SK-N-SH (cell line): ENCODE measurements around the gene TGIF1. TPM values are rescaled to one million over a fixed set of nuclear protein-coding genes. Genes with fewer than 3 reads are reported as not detected.

Experiments used
- CTCF ChIA-PET: fragments of 300-600, 350-600 bp; formaldehyde crosslinking; extraction: SDS; loops from one replicate; lab custom pipeline; 2021; lab: Yijun Ruan, JAX
- POLR2A ChIA-PET: fragments of 350-600 bp; sonication (Branson Sonifier 250); formaldehyde crosslinking; extraction: SDS; loops from one replicate; lab custom pipeline; 2020; ENCODE audit warnings: antibody characterized with exemption, inconsistent platforms; lab: Yijun Ruan, JAX
- DNase-seq: peaks from one replicate; pipeline ENCODE4 v3.0.0; 2012
- H2AFZ ChIP-seq: fragments of 200-600 bp; sonication (generic); 2 replicates; pipeline ENCODE4 v1.8.1; 2016; ENCODE audit warnings: antibody characterized with exemption, mild to moderate bottlenecking, low read depth
- H3F3A ChIP-seq: fragments of 200-600 bp; sonication (generic); replicated peaks from 2 replicates; pipeline ENCODE3; 2016; ENCODE audit warnings: antibody characterized with exemption, mild to moderate bottlenecking; ENCODE audit not compliant: insufficient read depth
- H3K27ac ChIP-seq, 2 experiments: fragments of 200-500 bp in 1 of 2; fragments of 200-600 bp in 1 of 2; sonication (Bioruptor generic) in 1 of 2; sonication (generic), shearing (Covaris generic) in 1 of 2; 2 replicates each; pipeline versions ENCODE4 v1.5.1 to v1.6.1; 2014 to 2016; ENCODE audit warnings: low read depth in 2 of 2, inconsistent platforms in 1 of 2, low read length in 1 of 2, mild to moderate bottlenecking in 1 of 2, mixed read lengths in 1 of 2
- H3K27me3 ChIP-seq: fragments of 200-600 bp; sonication (generic), shearing (Covaris generic); 2 replicates; pipeline ENCODE4 v1.6.1; 2016; ENCODE audit warnings: mixed run types; ENCODE audit not compliant: insufficient read depth
- H3K36me3 ChIP-seq, 2 experiments: fragments of 200-500 bp in 1 of 2; fragments of 200-600 bp in 1 of 2; sonication (Bioruptor generic) in 1 of 2; sonication (generic) in 1 of 2; replicated peaks in 1 of 2; 2 replicates each; pipeline versions ENCODE3 to v1.5.1; 2014 to 2016; ENCODE audit warnings: low read length in 1 of 2, mild to moderate bottlenecking in 1 of 2; ENCODE audit not compliant: insufficient read depth in 2 of 2, control insufficient read depth in 1 of 2
- H3K4me1 ChIP-seq, 2 experiments: fragments of 200-500 bp in 1 of 2; fragments of 200-600 bp in 1 of 2; sonication (Bioruptor generic) in 1 of 2; sonication (generic), shearing (Covaris generic) in 1 of 2; 2 replicates each; pipeline versions ENCODE4 v1.5.1 to v1.6.1; 2014 to 2016; ENCODE audit warnings: low read depth in 1 of 2, low read length in 1 of 2, mixed run types in 1 of 2; ENCODE audit not compliant: insufficient read depth in 2 of 2, control insufficient read depth in 1 of 2
- H3K4me2 ChIP-seq: fragments of 200-600 bp; sonication (generic), shearing (Covaris generic); 2 replicates; pipeline ENCODE4 v1.6.1; 2017; ENCODE audit warnings: mixed run types
- H3K4me3 ChIP-seq, 2 experiments: fragments of 200-500 bp in 1 of 2; fragments of 200-600 bp in 1 of 2; sonication (Bioruptor generic) in 1 of 2; sonication (generic), shearing (Covaris generic) in 1 of 2; 2 replicates each; pipeline versions ENCODE4 v1.5.1 to v1.8.1; 2014 to 2016; ENCODE audit warnings: low read depth in 2 of 2, inconsistent platforms in 1 of 2, low read length in 1 of 2, mild to moderate bottlenecking in 1 of 2, mixed read lengths in 1 of 2, moderate library complexity in 1 of 2
- H3K79me2 ChIP-seq: fragments of 200-600 bp; sonication (generic); 2 replicates; pipeline ENCODE4 v1.8.1; 2017; ENCODE audit warnings: mild to moderate bottlenecking; ENCODE audit not compliant: insufficient read depth
- H3K9ac ChIP-seq: fragments of 200-600 bp; sonication (generic); 2 replicates; pipeline ENCODE4 v1.6.1; 2017; ENCODE audit warnings: mixed run types
- H3K9me2 ChIP-seq: fragments of 200-600 bp; sonication (generic); 2 replicates; pipeline ENCODE4 v1.6.1; 2017; ENCODE audit warnings: mixed run types
- H3K9me3 ChIP-seq: fragments of 200-600 bp; sonication (generic); 2 replicates; pipeline ENCODE4 v1.6.1; 2017; ENCODE audit warnings: mixed run types, mild to moderate bottlenecking, moderate library complexity
- H4K20me1 ChIP-seq: fragments of 200-600 bp; sonication (generic); 2 replicates; pipeline ENCODE4 v1.6.1; 2017; ENCODE audit warnings: mild to moderate bottlenecking, mixed run types; ENCODE audit not compliant: insufficient read depth
- CHD2 ChIP-seq: fragments of 150-350 bp; IDR thresholded peaks from 2 replicates; pipeline ENCODE4 v1.6.1; 2018; ENCODE audit warnings: low read length; ENCODE audit not compliant: partially characterized antibody
- ELF1 ChIP-seq: IDR thresholded peaks from 2 replicates; pipeline ENCODE4 v1.4.0; 2012
- EP300 ChIP-seq, 2 experiments: IDR thresholded peaks; 2 replicates each; pipeline versions ENCODE4 v1.4.0 to v1.6.1; 2012; ENCODE audit warnings: borderline replicate concordance in 1 of 2, low read depth in 1 of 2, low read length in 1 of 2
- FOXJ3 ChIP-seq: sonication (generic); formaldehyde crosslinking; IDR thresholded peaks from 2 replicates; pipeline ENCODE4 v1.5.1; 2020; ENCODE audit warnings: mild to moderate bottlenecking, missing genetic modification reagents
- GABPA ChIP-seq: IDR thresholded peaks from 2 replicates; pipeline ENCODE4 v1.4.0; 2012; ENCODE audit warnings: low read depth, mild to moderate bottlenecking
- IRF3 ChIP-seq: fragments of 150-350 bp; IDR thresholded peaks from 2 replicates; pipeline ENCODE4 v1.6.1; 2016; ENCODE audit warnings: mild to moderate bottlenecking, low read depth, low read length
- JUND ChIP-seq: IDR thresholded peaks from 2 replicates; pipeline ENCODE4 v1.4.0; 2012
- MEF2A ChIP-seq: IDR thresholded peaks from 2 replicates; pipeline ENCODE4 v1.4.0; 2012; ENCODE audit warnings: low read depth, borderline replicate concordance
- NFIC ChIP-seq: IDR thresholded peaks from 2 replicates; pipeline ENCODE4 v1.4.0; 2012; ENCODE audit warnings: borderline replicate concordance
- NRF1 ChIP-seq: IDR thresholded peaks from 2 replicates; pipeline ENCODE4 v1.6.1; 2012; ENCODE audit warnings: low read depth, mild to moderate bottlenecking, low read length
- POLR2AphosphoS5 ChIP-seq: IDR thresholded peaks from 2 replicates; pipeline ENCODE4 v1.6.1; 2012; ENCODE audit warnings: low read depth, low read length
- RCOR1 ChIP-seq: fragments of 150-350 bp; IDR thresholded peaks from 2 replicates; pipeline ENCODE4 v1.6.1; 2017; ENCODE audit warnings: antibody characterized with exemption, low read length
- REST ChIP-seq: IDR thresholded peaks from 2 replicates; pipeline ENCODE4 v1.6.1; 2012; ENCODE audit warnings: mild to moderate bottlenecking, low read depth, low read length, moderate library complexity
- RXRA ChIP-seq: IDR thresholded peaks from 2 replicates; pipeline ENCODE4 v1.4.0; 2012; ENCODE audit warnings: low read depth, mild to moderate bottlenecking, borderline replicate concordance
- SMC3 ChIP-seq: IDR thresholded peaks from 2 replicates; pipeline ENCODE4 v1.6.1; 2012; ENCODE audit warnings: low read depth, low read length, improper control_type of control experiment
- WGBS: methylation state at CpG from one replicate; pipeline ENCODE4 v1.1.6; 2017; ENCODE audit warnings: low lambda C conversion rate; 5-methylcytosine and 5-hydroxymethylcytosine counted together
- polyA plus RNA-seq, 3 experiments: library from polyadenylated mRNA; depleted of rRNA; stranded (reverse); fragments of >200 nt; gene quantifications; 2 replicates each; pipeline ENCODE4 v1.2.3, GENCODE V29; 2012
- TF ChIP-seq, protein P1 (sequence below): IDR thresholded peaks from 2 replicates; pipeline ENCODE4 v1.4.0; 2012; ENCODE audit warnings: low read depth, borderline replicate concordance

Gene TGIF1
- polyA plus RNA-seq, 1 of the 3 experiments (the other 2 are of a cell fraction): 113 TPM

- no peaks in the 10 kb centered on the region for H3F3A ChIP-seq
- no peaks in the 10 kb centered on the region for H3K27me3 ChIP-seq
- no peak for TF ChIP-seq MEF2A
- TF ChIP-seq, protein P1, sequence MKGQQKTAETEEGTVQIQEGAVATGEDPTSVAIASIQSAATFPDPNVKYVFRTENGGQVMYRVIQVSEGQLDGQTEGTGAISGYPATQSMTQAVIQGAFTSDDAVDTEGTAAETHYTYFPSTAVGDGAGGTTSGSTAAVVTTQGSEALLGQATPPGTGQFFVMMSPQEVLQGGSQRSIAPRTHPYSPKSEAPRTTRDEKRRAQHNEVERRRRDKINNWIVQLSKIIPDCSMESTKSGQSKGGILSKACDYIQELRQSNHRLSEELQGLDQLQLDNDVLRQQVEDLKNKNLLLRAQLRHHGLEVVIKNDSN: no peak
- no peak for TF ChIP-seq JUND
- TF ChIP-seq RCOR1: no peak
- no peak for TF ChIP-seq REST
- TF ChIP-seq FOXJ3 (CRISPR knock-in tag): no peak
- TF ChIP-seq POLR2AphosphoS5: no peak
- no peak for TF ChIP-seq NRF1
- no peak for TF ChIP-seq NFIC
- TF ChIP-seq CHD2: no peak
- no peak for TF ChIP-seq GABPA
- no peak for TF ChIP-seq ELF1
- no peak for TF ChIP-seq EP300 (IDR thresholded peaks at IDR 0.05; ENCODE audit: borderline replicate concordance in 1 of 2, low read depth in 1 of 2, low read length in 1 of 2)
- TF ChIP-seq RXRA: no peak
- no peak for TF ChIP-seq SMC3
- no peak for TF ChIP-seq IRF3
- no peaks in the 10 kb centered on the region for H3K9me2 ChIP-seq
- no peaks in the 10 kb centered on the region for H3K4me1 ChIP-seq
- ChIA-PET CTCF (interaction anchor here (0.9 kb wide), 1 partner anchor 20 kb away, joined by 4 read pairs; no protein-coding TSS in a partner anchor), POLR2A (no interaction called here)
- H3K36me3 ChIP-seq: no peaks in the 10 kb centered on the region
- no peak overlapping the region for H3K27ac ChIP-seq
- no peak overlapping the region for H2AFZ ChIP-seq
- H3K4me2 ChIP-seq: no peak overlapping the region
- no peaks in the 10 kb centered on the region for H4K20me1 ChIP-seq
- H3K9ac ChIP-seq: no peak overlapping the region
- no peak for DNase-seq
- no peaks in the 10 kb centered on the region for H3K79me2 ChIP-seq
- H3K9me3 ChIP-seq: no peaks in the 10 kb centered on the region
- 58% methylated on average over 2 of the region's 2 CpGs for WGBS
- no peak overlapping the region for H3K4me3 ChIP-seq
These were observed 31.9 kb upstream of the TGIF1 start for GRCh38 chr18:3418083-3418482.
